LNCAP (cell line): Measurements from ENCODE around the gene MERTK.

Source experiments
- TF ChIP-seq, protein P1 (sequence below): fragments of 450-650 bp; IDR thresholded peaks from 2 replicates; pipeline ENCODE4 v1.5.1; 2017; ENCODE audit warnings: mild to moderate bottlenecking

MERTK gene

GRCh38 chr2:111977240-111977639, 78.8 kb downstream of the MERTK start:
- TF ChIP-seq, protein P1, sequence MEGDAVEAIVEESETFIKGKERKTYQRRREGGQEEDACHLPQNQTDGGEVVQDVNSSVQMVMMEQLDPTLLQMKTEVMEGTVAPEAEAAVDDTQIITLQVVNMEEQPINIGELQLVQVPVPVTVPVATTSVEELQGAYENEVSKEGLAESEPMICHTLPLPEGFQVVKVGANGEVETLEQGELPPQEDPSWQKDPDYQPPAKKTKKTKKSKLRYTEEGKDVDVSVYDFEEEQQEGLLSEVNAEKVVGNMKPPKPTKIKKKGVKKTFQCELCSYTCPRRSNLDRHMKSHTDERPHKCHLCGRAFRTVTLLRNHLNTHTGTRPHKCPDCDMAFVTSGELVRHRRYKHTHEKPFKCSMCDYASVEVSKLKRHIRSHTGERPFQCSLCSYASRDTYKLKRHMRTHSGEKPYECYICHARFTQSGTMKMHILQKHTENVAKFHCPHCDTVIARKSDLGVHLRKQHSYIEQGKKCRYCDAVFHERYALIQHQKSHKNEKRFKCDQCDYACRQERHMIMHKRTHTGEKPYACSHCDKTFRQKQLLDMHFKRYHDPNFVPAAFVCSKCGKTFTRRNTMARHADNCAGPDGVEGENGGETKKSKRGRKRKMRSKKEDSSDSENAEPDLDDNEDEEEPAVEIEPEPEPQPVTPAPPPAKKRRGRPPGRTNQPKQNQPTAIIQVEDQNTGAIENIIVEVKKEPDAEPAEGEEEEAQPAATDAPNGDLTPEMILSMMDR, result no peak

DNA sequence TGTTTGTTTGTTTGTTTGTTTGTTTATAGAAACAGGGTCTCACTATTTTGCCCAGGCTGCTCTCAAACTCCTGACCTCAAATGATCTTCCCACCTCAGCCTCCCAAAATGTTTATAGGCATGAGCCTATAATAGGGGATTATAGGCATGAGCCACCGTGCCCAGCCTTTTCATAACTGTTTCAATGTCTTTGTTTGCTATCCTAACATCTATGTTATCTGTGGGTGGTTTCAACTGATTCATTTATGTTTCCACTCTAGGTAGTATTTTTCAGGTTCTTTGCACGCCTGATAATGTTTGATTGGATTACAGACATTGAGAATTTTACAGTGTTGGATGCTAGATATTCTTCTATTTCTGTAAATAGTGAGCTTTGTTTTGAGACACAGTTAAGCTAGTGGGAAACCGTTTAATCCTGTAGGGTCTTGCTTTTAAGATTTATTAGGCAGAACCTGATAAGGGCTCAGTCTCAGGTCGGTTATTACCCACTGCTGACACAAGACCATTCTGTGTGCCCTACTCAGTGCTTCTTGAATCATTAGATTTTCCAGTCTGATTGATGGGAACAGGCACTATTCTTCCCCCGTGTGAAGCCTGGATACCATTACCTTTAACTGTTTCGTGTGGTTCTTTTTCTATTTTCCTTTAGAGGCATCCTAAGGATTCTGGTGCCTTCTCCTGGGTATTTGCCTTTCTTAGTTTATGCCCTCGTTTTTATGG, 80.2 kb downstream of the MERTK start:
- TF ChIP-seq, protein P1, result no peak

- TF ChIP-seq, protein P1, result no peak
These were observed 83.3 kb downstream of the MERTK start for GRCh38 chr2:111981666-111982065.

DNA sequence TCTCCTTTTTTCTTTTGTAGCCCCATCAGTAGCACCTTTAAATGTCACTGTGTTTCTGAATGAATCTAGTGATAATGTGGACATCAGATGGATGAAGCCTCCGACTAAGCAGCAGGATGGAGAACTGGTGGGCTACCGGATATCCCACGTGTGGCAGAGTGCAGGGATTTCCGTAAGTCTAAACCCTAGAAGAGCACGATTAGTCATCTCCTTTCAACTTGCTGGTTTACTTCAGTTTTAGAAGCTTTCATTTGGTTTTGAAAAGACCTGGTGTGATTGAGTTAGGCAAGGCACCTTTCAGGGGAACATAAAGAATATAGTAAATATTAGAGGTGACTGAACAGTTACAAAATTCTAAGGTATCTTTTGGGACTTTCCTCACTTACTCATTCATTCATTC, 84.4 kb downstream of the MERTK start:
- TF ChIP-seq, protein P1, result no peak

DNA sequence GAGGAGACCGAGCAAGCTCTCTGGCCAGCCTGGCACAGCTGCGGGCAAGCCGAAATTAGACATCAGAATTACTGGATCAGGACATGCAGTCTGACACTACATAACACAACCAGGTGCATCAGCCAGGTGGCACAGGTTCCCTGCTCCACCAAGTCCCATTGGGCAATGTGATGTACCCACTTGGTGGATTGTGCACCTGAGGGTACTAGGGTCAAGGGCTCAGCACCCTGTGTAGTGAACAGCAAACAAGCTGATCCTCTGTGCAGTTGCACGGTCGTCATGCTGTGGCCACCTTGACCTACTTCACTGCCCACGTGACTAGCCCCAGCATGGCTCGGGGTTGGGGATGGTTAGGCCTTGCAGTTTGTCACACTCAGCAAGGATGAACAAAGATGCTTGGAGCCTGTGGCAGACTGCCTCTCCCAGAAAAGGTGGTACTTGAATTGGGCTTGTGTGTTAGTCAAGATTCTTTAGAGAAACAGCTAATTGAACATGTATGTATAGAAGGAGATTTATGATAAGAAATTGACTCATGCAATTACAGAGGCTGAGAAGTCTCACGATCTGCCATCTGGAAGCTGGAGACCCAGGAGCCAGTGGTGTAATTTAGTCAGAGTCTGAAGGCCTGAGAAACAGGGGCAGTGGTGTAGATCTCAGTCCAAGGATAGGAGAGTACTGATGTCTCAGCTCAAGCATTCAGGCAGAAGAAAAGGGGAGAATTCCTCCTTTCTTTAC, 85.2 kb downstream of the MERTK start:
- TF ChIP-seq, protein P1, result no peak

DNA sequence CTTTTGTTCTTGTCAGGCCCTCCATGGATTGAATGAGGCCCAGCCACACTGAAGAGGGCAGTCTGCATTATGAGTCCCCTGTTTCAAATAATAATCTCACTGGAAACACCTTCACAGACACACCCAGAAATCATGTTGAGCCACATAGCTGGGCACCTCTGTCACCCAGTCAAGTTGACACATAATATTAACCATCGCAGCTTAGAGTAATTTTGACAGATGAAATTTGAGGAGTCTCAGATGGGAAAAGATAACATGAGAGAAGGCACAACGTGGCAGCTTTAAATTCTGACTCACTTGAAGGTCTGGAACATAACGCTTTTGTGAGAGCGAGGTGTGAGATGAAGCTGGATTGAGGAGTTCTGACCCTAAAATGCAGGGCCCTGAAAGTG, 85.8 kb downstream of the MERTK start:
- TF ChIP-seq, protein P1, result no peak

GRCh38 chr2:111985514-111985913, 87.1 kb downstream of the MERTK start:
- TF ChIP-seq, protein P1, result no peak
